Lower leg skin (tissue), 3 donors: Measurements from ENCODE around the gene SAMD5.

Experiments used
- POLR2A ChIP-seq, 2 donors: fragments of 450-650 bp; IDR thresholded peaks; one replicate each; pipeline ENCODE4 v1.6.1; 2016 to 2017; ENCODE audit warnings: antibody characterized with exemption in 2 of 2, mild to moderate bottlenecking in 1 of 2, moderate library complexity in 1 of 2
- TF ChIP-seq, protein P1 (sequence below), 3 donors: fragments of 450-650 bp; IDR thresholded peaks; one replicate each; pipeline ENCODE4 v1.5.1; 2016; ENCODE audit warnings: antibody characterized with exemption in 3 of 3, mild to moderate bottlenecking in 3 of 3, moderate library complexity in 2 of 3

DNA sequence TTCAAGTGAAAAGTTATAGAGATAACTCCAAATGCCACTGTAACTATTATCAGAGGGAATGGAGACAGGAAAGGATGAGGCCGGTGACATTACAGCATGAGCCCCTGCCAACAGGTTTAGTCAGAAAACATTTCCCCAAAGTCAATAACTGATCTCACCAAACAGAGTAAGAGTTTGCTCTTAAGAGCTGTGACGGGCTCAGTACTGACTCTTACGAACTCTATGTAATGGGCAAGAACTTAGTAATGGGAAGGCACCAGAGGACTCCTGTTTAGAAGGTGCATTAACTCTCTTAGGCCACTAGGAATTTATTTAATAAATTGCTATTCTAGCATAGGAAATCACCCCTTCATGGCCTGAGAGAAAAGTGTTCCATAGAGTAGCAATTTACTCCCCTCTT lies 76.8 kb downstream of the SAMD5 start:
- TF ChIP-seq, protein P1, sequence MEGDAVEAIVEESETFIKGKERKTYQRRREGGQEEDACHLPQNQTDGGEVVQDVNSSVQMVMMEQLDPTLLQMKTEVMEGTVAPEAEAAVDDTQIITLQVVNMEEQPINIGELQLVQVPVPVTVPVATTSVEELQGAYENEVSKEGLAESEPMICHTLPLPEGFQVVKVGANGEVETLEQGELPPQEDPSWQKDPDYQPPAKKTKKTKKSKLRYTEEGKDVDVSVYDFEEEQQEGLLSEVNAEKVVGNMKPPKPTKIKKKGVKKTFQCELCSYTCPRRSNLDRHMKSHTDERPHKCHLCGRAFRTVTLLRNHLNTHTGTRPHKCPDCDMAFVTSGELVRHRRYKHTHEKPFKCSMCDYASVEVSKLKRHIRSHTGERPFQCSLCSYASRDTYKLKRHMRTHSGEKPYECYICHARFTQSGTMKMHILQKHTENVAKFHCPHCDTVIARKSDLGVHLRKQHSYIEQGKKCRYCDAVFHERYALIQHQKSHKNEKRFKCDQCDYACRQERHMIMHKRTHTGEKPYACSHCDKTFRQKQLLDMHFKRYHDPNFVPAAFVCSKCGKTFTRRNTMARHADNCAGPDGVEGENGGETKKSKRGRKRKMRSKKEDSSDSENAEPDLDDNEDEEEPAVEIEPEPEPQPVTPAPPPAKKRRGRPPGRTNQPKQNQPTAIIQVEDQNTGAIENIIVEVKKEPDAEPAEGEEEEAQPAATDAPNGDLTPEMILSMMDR (IDR thresholded peaks at IDR 0.05): no peak
- TF ChIP-seq POLR2A (IDR thresholded peaks at IDR 0.05): no peak
